K562 (cell line): ENCODE data around the gene BIRC7. TPM values are rescaled to one million over a fixed set of nuclear protein-coding genes. Genes with fewer than 3 reads are reported as not detected.

Experiments used
- ATAC-seq: fragments of 200-7000 bp; cut with Tn5 transposase; 3 replicates; pipeline ENCODE4 v1.9.1; 2020; ENCODE audit warnings: moderate library complexity
- BruUV-seq: library from RNA; stranded (reverse); fragments of 400-500 nt; replicated peaks from 2 replicates; lab custom pipeline; 2021; lab: Mats Ljungman, UMichigan
- CTCF ChIA-PET: fragments of 300-600 bp; formaldehyde crosslinking; extraction: SDS; loops from one replicate; lab custom pipeline; 2021; ENCODE audit warnings: low intra/inter-chr PET ratio; lab: Yijun Ruan, JAX
- POLR2A ChIA-PET: fragments of 300-600, 350-650 bp; sonication (Branson Sonifier 250); formaldehyde crosslinking; extraction: SDS; loops from one replicate; lab custom pipeline; 2021; ENCODE audit warnings: antibody characterized with exemption, inconsistent platforms; lab: Yijun Ruan, JAX
- DNase-seq, 4 experiments: peaks; one replicate each; pipeline versions ENCODE4 v3.0.0 to v3.0.0-alpha.2; 2011 to 2018; ENCODE audit warnings: low spot score in 3 of 4, mixed read lengths in 3 of 4; ENCODE audit errors: extremely low read depth in 1 of 4
- FAIRE-seq: peaks from 2 replicates; lab custom pipeline; 2011; peaks lifted over from hg19 to GRCh38; lab: Jason Lieb, UNC
- H2AFZ ChIP-seq: 2 replicates; pipeline ENCODE4 v1.6.0; 2011; ENCODE audit warnings: low read depth, low read length, control low read depth, inconsistent platforms
- H3K27ac ChIP-seq: fragments of 200-600 bp; 3 replicates; pipeline ENCODE4 v1.8.0; 2011; ENCODE audit warnings: low read depth, mild to moderate bottlenecking, control low read depth, inconsistent platforms, low read length, moderate library complexity, mixed read lengths; ENCODE audit errors: extremely low read depth
- H3K27me3 ChIP-seq, 2 experiments: fragments of 300-600 bp in 1 of 2; 2 replicates in 1 of 2; 3 replicates in 1 of 2; pipeline versions ENCODE4 v1.6.0 to v1.8.0; 2011; ENCODE audit warnings: inconsistent platforms in 2 of 2, low read length in 2 of 2, mild to moderate bottlenecking in 1 of 2, mixed read lengths in 1 of 2, moderate library complexity in 1 of 2; ENCODE audit not compliant: control insufficient read depth in 2 of 2, insufficient read depth in 2 of 2
- H3K36me3 ChIP-seq: fragments of 300-600 bp; 3 replicates; pipeline ENCODE4 v1.8.0; 2011; ENCODE audit warnings: mild to moderate bottlenecking, low read length, inconsistent platforms; ENCODE audit not compliant: control insufficient read depth, insufficient read depth
- H3K4me1 ChIP-seq, 2 experiments: fragments of 200-600 bp in 1 of 2; replicated peaks in 1 of 2; 2 replicates in 1 of 2; 3 replicates in 1 of 2; pipeline versions ENCODE4 v1.5.1 to v1.8.0; 2011; ENCODE audit warnings: inconsistent platforms in 2 of 2, low read length in 2 of 2, mild to moderate bottlenecking in 1 of 2, mixed read lengths in 1 of 2, moderate library complexity in 1 of 2; ENCODE audit not compliant: control insufficient read depth in 2 of 2, insufficient read depth in 2 of 2
- H3K4me2 ChIP-seq: 2 replicates; pipeline ENCODE4 v1.6.1; 2011; ENCODE audit warnings: low read length, control low read depth, inconsistent platforms, mixed read lengths; ENCODE audit not compliant: insufficient read depth
- H3K4me3 ChIP-seq: fragments of 200-600 bp; sonication (generic), shearing (Covaris generic); 2 replicates; pipeline ENCODE4 v1.5.1; 2016; ENCODE audit warnings: control low read depth, inconsistent platforms
- H3K79me2 ChIP-seq: fragments of 200-600 bp; 3 replicates; pipeline ENCODE4 v1.8.0; 2011; ENCODE audit warnings: low read length, inconsistent platforms; ENCODE audit not compliant: control insufficient read depth, insufficient read depth
- H3K9ac ChIP-seq, 2 experiments: 2 replicates each; pipeline versions ENCODE4 v1.6.0 to v1.6.1; 2011; ENCODE audit warnings: low read depth in 2 of 2, low read length in 2 of 2, control low read depth in 1 of 2, inconsistent platforms in 1 of 2, mild to moderate bottlenecking in 1 of 2, mixed read lengths in 1 of 2; ENCODE audit not compliant: insufficient read depth in 1 of 2
- H3K9me1 ChIP-seq: one replicate; pipeline ENCODE4 v1.6.0; 2011; ENCODE audit warnings: inconsistent platforms, mild to moderate bottlenecking, low read length, moderate library complexity; ENCODE audit not compliant: control insufficient read depth, insufficient read depth
- H3K9me3 ChIP-seq: replicated peaks from 2 replicates; pipeline ENCODE4 v1.5.1; 2011; ENCODE audit warnings: low read depth, low read length, inconsistent platforms; ENCODE audit not compliant: control insufficient read depth, insufficient read depth
- H4K20me1 ChIP-seq: replicated peaks from 2 replicates; pipeline ENCODE4 v1.6.1; 2011; ENCODE audit warnings: low read length, inconsistent platforms, mixed read lengths; ENCODE audit not compliant: control insufficient read depth, insufficient read depth
- MYNN ChIP-seq, 2 experiments: sonication (generic); formaldehyde crosslinking in 1 of 2; IDR thresholded peaks; 2 replicates each; pipeline versions ENCODE4 v1.5.0 to v1.6.1; 2016 to 2020; ENCODE audit warnings: antibody characterized with exemption in 1 of 2, missing genetic modification reagents in 1 of 2
- PTBP1 ChIP-seq: fragments of 200-400 bp; formaldehyde crosslinking; IDR thresholded peaks from 2 replicates; pipeline ENCODE4 v1.6.1; 2017; ENCODE audit warnings: low read depth, low read length
- RBM22 ChIP-seq: fragments of 200-400 bp; formaldehyde crosslinking; IDR thresholded peaks from 2 replicates; pipeline ENCODE4 v1.6.1; 2018; ENCODE audit warnings: low read length, low read depth; ENCODE audit not compliant: poor library complexity, severe bottlenecking
- ZNF512 ChIP-seq: IDR thresholded peaks from 2 replicates; pipeline ENCODE4 v1.6.1; 2016; ENCODE audit warnings: missing genetic modification characterization, missing compliant biosample characterization
- WGBS: fragments of 100-300 bp; shearing (Covaris generic); methylation state at CpG from one replicate; pipeline ENCODE4 v1.1.6; 2016; ENCODE audit warnings: low coverage, mixed read lengths; ENCODE audit not compliant: insufficient coverage; ENCODE audit errors: missing lambda C conversion rate; 5-methylcytosine and 5-hydroxymethylcytosine counted together
- in situ Hi-C: fragments of 300-500 bp; cut with MboI; formaldehyde crosslinking; loops from 4 replicates; pipeline ENCODE4 v1.15.0; 2018; ENCODE audit warnings: inconsistent platforms, mixed read lengths
- intact Hi-C: fragments of 100-400 bp; cut with micrococcal nuclease; formaldehyde crosslinking; loops from 2 replicates; pipeline ENCODE4 v1.14.2; 2022
- polyA plus RNA-seq, 8 experiments: library from polyadenylated mRNA; depleted of rRNA in 4 of 8; stranded (reverse) in 5 of 8; unstranded in 3 of 8; fragments of >200 nt; fragmentation: Nextera tagmentation in 2 of 8; fragmentation: Illumina TruSeq in 1 of 8; extraction: Ambion mirVana in 2 of 8; extraction: Trizol in 1 of 8; gene quantifications; 2 replicates each; pipeline versions ENCODE4 v1.2.1 to v1.2.3, GENCODE V29; 2011 to 2014; ENCODE audit warnings: inconsistent platforms in 1 of 8, missing spikeins in 1 of 8
- total RNA-seq, 7 experiments: library from RNA; depleted of rRNA in 6 of 7; stranded (reverse); fragments of >200 nt in 6 of 7; fragmentation: Illumina TruSeq in 2 of 7; extraction: Trizol in 2 of 7; gene quantifications; 2 replicates each; pipeline versions ENCODE4 v1.2.1 to v1.2.3, GENCODE V29; 2011 to 2021; ENCODE audit warnings: low replicate concordance in 1 of 7
- TF ChIP-seq, protein P1 (sequence below): fragments of 450-650 bp; formaldehyde crosslinking; IDR thresholded peaks from 2 replicates; pipeline ENCODE4 v1.4.0; 2020; ENCODE audit warnings: mild to moderate bottlenecking, mixed read lengths

Gene BIRC7
- total and polyA plus RNA-seq, 9 of the 15 experiments (the other 6 are each of a cell fraction or from before 2014, with no cell fraction given): 0.14 to 0.19 (median 0.16) TPM; not detected in 5

GRCh38 chr20:63238514-63239125 lies 2.9 kb downstream of the BIRC7 start (continued):
- no peak for TF ChIP-seq ZNF512 (tag)
- TF ChIP-seq, protein P1, sequence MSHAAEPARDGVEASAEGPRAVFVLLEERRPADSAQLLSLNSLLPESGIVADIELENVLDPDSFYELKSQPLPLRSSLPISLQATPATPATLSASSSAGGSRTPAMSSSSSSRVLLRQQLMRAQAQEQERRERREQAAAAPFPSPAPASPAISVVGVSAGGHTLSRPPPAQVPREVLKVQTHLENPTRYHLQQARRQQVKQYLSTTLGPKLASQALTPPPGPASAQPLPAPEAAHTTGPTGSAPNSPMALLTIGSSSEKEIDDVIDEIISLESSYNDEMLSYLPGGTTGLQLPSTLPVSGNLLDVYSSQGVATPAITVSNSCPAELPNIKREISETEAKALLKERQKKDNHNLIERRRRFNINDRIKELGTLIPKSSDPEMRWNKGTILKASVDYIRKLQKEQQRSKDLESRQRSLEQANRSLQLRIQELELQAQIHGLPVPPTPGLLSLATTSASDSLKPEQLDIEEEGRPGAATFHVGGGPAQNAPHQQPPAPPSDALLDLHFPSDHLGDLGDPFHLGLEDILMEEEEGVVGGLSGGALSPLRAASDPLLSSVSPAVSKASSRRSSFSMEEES (CRISPR knock-in tag): no peak
- no peak for TF ChIP-seq RBM22

- peaks cover 29 to 52% of the 10 kb centered on the region in 2 experiments; a peak in 4 of 5 replicates for H3K27me3 ChIP-seq
- no peak overlapping the region for H3K4me3 ChIP-seq
- ChIA-PET CTCF (no interaction called here), POLR2A (interaction anchor here (0.9 to 1.2 kb wide), 2 partner anchors 9 to 13 kb away, joined by 3 read pairs; no protein-coding TSS in a partner anchor)
- 0 out of 2 replicates have a peak, but pooled peaks cover 3% of the 10 kb centered on the region for H4K20me1 ChIP-seq
- intact Hi-C loops: no loop called here
- in situ Hi-C loops: no loop called here
- no peaks in the 10 kb centered on the region for H3K36me3 ChIP-seq
- no peak for TF ChIP-seq PTBP1
- no peak for TF ChIP-seq MYNN (IDR thresholded peaks at IDR 0.05)
- TF ChIP-seq MYNN (CRISPR knock-in tag; IDR thresholded peaks at IDR 0.05): no peak
- no peak overlapping the region for H3K9ac ChIP-seq
- no peak overlapping the region for H3K27ac ChIP-seq
- ATAC-seq (no peak), DNase-seq (no peak), FAIRE-seq (no peak)
- no peaks in the 10 kb centered on the region for H3K79me2 ChIP-seq
- H3K9me1 ChIP-seq: no peaks in the 10 kb centered on the region
- no peak overlapping the region for H2AFZ ChIP-seq
- no peaks in the 10 kb centered on the region for H3K9me3 ChIP-seq
- WGBS: 13% methylated on average over 28 of the region's 30 CpGs
- no TSS peak for BruUV-seq
- H3K4me1 ChIP-seq: peaks cover 0 to 45% of the 10 kb centered on the region in 2 experiments; a peak in 3 of 5 replicates
- H3K4me2 ChIP-seq: no peak overlapping the region
These were observed 3.7 kb downstream of the BIRC7 start for GRCh38 chr20:63239431-63239830.
